HepG2 (cell line): Measurements from ENCODE around the gene RNF114. TPM values are rescaled to one million over a fixed set of nuclear protein-coding genes. Genes with fewer than 3 reads are reported as not detected.
A peak's percentile ranks its signal among the peaks of the same experiment; 100 is the strongest.

Source experiments
- AGO1 ChIP-seq: fragments of 200-400 bp; formaldehyde crosslinking; IDR thresholded peaks from 2 replicates; pipeline ENCODE4 v1.6.1; 2017; ENCODE audit warnings: mild to moderate bottlenecking, low read depth, low read length, moderate library complexity; ENCODE audit not compliant: poor library complexity, severe bottlenecking
- BATF2 ChIP-seq: sonication (generic); formaldehyde crosslinking; IDR thresholded peaks from 2 replicates; pipeline ENCODE4 v1.8.0; 2022; ENCODE audit warnings: mild to moderate bottlenecking, missing genetic modification reagents, moderate library complexity
- BRCA1 ChIP-seq: sonication (generic); formaldehyde crosslinking; IDR thresholded peaks from 2 replicates; pipeline ENCODE4 v1.4.0; 2020; ENCODE audit warnings: missing genetic modification reagents
- CENPBD1 ChIP-seq: sonication (generic); formaldehyde crosslinking; IDR thresholded peaks from 2 replicates; pipeline ENCODE4 v1.8.0; 2022; ENCODE audit warnings: missing genetic modification reagents, low read depth, mild to moderate bottlenecking, borderline replicate concordance
- GLI4 ChIP-seq: sonication (generic); formaldehyde crosslinking; IDR thresholded peaks from 2 replicates; pipeline ENCODE4 v1.5.1; 2020; ENCODE audit warnings: missing genetic modification reagents, mild to moderate bottlenecking, moderate library complexity, borderline replicate concordance
- HDAC1 ChIP-seq: sonication (generic); formaldehyde crosslinking; IDR thresholded peaks from 2 replicates; pipeline ENCODE4 v1.5.1; 2020; ENCODE audit warnings: mild to moderate bottlenecking, missing genetic modification reagents
- HNRNPLL ChIP-seq: fragments of 200-400 bp; formaldehyde crosslinking; IDR thresholded peaks from 2 replicates; pipeline ENCODE4 v1.6.1; 2017; ENCODE audit warnings: mild to moderate bottlenecking, low read depth, low read length; ENCODE audit not compliant: poor library complexity, severe bottlenecking
- TFAP4 ChIP-seq: sonication (generic); IDR thresholded peaks from 2 replicates; pipeline ENCODE4 v1.6.1; 2016; ENCODE audit warnings: low read depth, borderline replicate concordance
- TOE1 ChIP-seq: sonication (generic); formaldehyde crosslinking; IDR thresholded peaks from 2 replicates; pipeline ENCODE4 v1.4.0; 2020; ENCODE audit warnings: mild to moderate bottlenecking, missing genetic modification reagents
- YEATS2 ChIP-seq: sonication (generic); formaldehyde crosslinking; IDR thresholded peaks from 2 replicates; pipeline ENCODE4 v1.4.0; 2020; ENCODE audit warnings: missing genetic modification reagents, borderline replicate concordance
- ZFP36L2 ChIP-seq: sonication (generic); formaldehyde crosslinking; IDR thresholded peaks from 2 replicates; pipeline ENCODE4 v1.4.0; 2020; ENCODE audit warnings: missing genetic modification reagents
- ZMAT5 ChIP-seq: sonication (generic); formaldehyde crosslinking; IDR thresholded peaks from 2 replicates; pipeline ENCODE4 v1.5.0; 2020; ENCODE audit warnings: mild to moderate bottlenecking, low read depth, missing genetic modification reagents, borderline replicate concordance
- ZNF138 ChIP-seq: sonication (generic); formaldehyde crosslinking; IDR thresholded peaks from 2 replicates; pipeline ENCODE4 v1.5.0; 2020; ENCODE audit warnings: mild to moderate bottlenecking, low read depth, missing genetic modification reagents
- ZNF205 ChIP-seq: IDR thresholded peaks from 2 replicates; pipeline ENCODE4 v1.6.1; 2018; ENCODE audit warnings: missing biosample characterization, missing genetic modification reagents
- ZNF431 ChIP-seq: sonication (generic); formaldehyde crosslinking; IDR thresholded peaks from 2 replicates; pipeline ENCODE4 v1.9.0; 2022; ENCODE audit warnings: missing genetic modification reagents, low read depth, mild to moderate bottlenecking, borderline replicate concordance
- ZNF44 ChIP-seq: sonication (generic); formaldehyde crosslinking; IDR thresholded peaks from 2 replicates; pipeline ENCODE4 v1.5.1; 2020; ENCODE audit warnings: mild to moderate bottlenecking, missing genetic modification reagents
- ZNF468 ChIP-seq: sonication (generic); formaldehyde crosslinking; IDR thresholded peaks from 2 replicates; pipeline ENCODE4 v1.8.0; 2022; ENCODE audit warnings: mild to moderate bottlenecking, moderate library complexity, missing genetic modification reagents
- ZNF549 ChIP-seq: sonication (generic); formaldehyde crosslinking; IDR thresholded peaks from 2 replicates; pipeline ENCODE4 v1.5.0; 2020; ENCODE audit warnings: missing genetic modification reagents
- ZNF570 ChIP-seq: sonication (generic); formaldehyde crosslinking; IDR thresholded peaks from 2 replicates; pipeline ENCODE4 v1.4.0; 2020; ENCODE audit warnings: mild to moderate bottlenecking, missing genetic modification reagents, borderline replicate concordance
- ZNF639 ChIP-seq: conservative IDR thresholded peaks from 2 replicates; pipeline ENCODE4 v1.6.1; 2018; ENCODE audit warnings: missing genetic modification reagents
- ZNF7 ChIP-seq: IDR thresholded peaks from 2 replicates; pipeline ENCODE4 v1.6.1; 2016; ENCODE audit warnings: missing biosample characterization, missing genetic modification reagents
- ZNF749 ChIP-seq: sonication (generic); formaldehyde crosslinking; IDR thresholded peaks from 2 replicates; pipeline ENCODE4 v1.8.0; 2022; ENCODE audit warnings: mild to moderate bottlenecking, missing genetic modification reagents, moderate library complexity, borderline replicate concordance
- ZNF773 ChIP-seq: sonication (generic); formaldehyde crosslinking; IDR thresholded peaks from 2 replicates; pipeline ENCODE4 v1.4.0; 2020; ENCODE audit warnings: missing genetic modification reagents, borderline replicate concordance
- ZNF784 ChIP-seq: sonication (generic); formaldehyde crosslinking; IDR thresholded peaks from 2 replicates; pipeline ENCODE4 v1.5.1; 2020; ENCODE audit warnings: missing genetic modification reagents, mild to moderate bottlenecking, borderline replicate concordance
- polyA plus RNA-seq, 8 experiments: library from polyadenylated mRNA; depleted of rRNA in 3 of 8; stranded (reverse) in 7 of 8; unstranded in 1 of 8; fragments of >200 nt; fragmentation: Illumina TruSeq in 4 of 8; extraction: Trizol in 4 of 8; gene quantifications; 2 replicates each; pipeline versions ENCODE4 v1.2.1 to v1.2.3, GENCODE V29; 2011 to 2016; ENCODE audit warnings: low read depth in 4 of 8, missing spikeins in 1 of 8, mixed read lengths in 1 of 8; ENCODE audit not compliant: insufficient read depth in 1 of 8
- total RNA-seq, 5 experiments: library from RNA; depleted of rRNA; stranded (reverse); fragments of >200 nt; fragmentation: Illumina TruSeq; extraction: Trizol; gene quantifications; 2 replicates each; pipeline ENCODE4 v1.2.3, GENCODE V29; 2016; ENCODE audit warnings: low read depth in 1 of 5

Gene RNF114
- total and polyA plus RNA-seq, 2 of the 13 experiments (the other 11 are each of a cell fraction or from before 2014, with no cell fraction given) = 119 to 126 TPM

- TF ChIP-seq YEATS2 (CRISPR knock-in tag) = no peak
- no peak for TF ChIP-seq ZNF138 (CRISPR knock-in tag)
- no peak for TF ChIP-seq BATF2 (CRISPR knock-in tag)
- no peak for TF ChIP-seq ZNF468 (CRISPR knock-in tag)
- TF ChIP-seq ZMAT5 = no peak
- TF ChIP-seq HNRNPLL = no peak
- no peak for TF ChIP-seq BRCA1
- peak; percentile 94 for TF ChIP-seq HDAC1
- no peak for TF ChIP-seq TOE1 (CRISPR knock-in tag)
- no peak for TF ChIP-seq ZNF431
- peak; percentile 34; the same call in 1 of the 2 replicates for TF ChIP-seq ZNF784 (CRISPR knock-in tag)
- no peak for TF ChIP-seq ZNF773
- TF ChIP-seq CENPBD1 = no peak
- TF ChIP-seq ZNF570 (CRISPR knock-in tag) = no peak
- TF ChIP-seq ZFP36L2 (CRISPR knock-in tag) = no peak
- TF ChIP-seq GLI4 (CRISPR knock-in tag) = no peak
- TF ChIP-seq ZNF205 (CRISPR knock-in tag) = peak; percentile 79; the same call in 1 of the 2 replicates
- no peak for TF ChIP-seq ZNF749 (CRISPR knock-in tag)
- TF ChIP-seq ZNF7 (CRISPR knock-in tag) = no peak
- TF ChIP-seq ZNF549 = no peak
- TF ChIP-seq ZNF639 (CRISPR knock-in tag) = no peak
- TF ChIP-seq AGO1 = no peak
- peak; percentile 98 for TF ChIP-seq TFAP4
- TF ChIP-seq ZNF44 (CRISPR knock-in tag) = no peak
Measured at GRCh38 chr20:49945701-49946477, 9.7 kb downstream of the RNF114 start (continued).
